22Rv1 (cell line): ENCODE measurements around the gene CNTN5.

Source experiments
- ZFX ChIP-seq: fragments of 450-650 bp; IDR thresholded peaks from 2 replicates; pipeline ENCODE4 v1.6.1; 2017; ENCODE audit warnings: antibody characterized with exemption, borderline replicate concordance
- TF ChIP-seq, protein P1 (sequence below): fragments of 450-650 bp; IDR thresholded peaks from 2 replicates; pipeline ENCODE4 v1.5.1; 2017; ENCODE audit warnings: mild to moderate bottlenecking

DNA sequence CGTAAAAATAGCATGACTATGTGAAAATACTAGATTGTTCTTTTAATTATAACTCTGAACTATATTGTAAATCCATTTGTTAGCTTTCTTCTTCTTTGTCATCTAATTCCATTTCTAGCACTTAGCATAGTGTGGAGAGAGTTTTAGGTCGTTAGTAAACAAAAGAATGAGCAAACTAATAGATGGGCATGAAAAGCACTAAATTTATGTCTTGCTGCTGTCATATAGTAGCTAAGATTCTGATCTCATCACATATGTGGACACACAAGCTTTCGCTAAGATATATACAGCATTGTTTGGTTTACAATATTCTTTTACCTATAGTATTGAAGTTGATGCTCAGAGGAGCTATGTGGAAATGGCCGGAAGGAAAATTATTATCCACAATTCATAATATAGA lies 370.5 kb downstream of the CNTN5 start:
- TF ChIP-seq, protein P1, sequence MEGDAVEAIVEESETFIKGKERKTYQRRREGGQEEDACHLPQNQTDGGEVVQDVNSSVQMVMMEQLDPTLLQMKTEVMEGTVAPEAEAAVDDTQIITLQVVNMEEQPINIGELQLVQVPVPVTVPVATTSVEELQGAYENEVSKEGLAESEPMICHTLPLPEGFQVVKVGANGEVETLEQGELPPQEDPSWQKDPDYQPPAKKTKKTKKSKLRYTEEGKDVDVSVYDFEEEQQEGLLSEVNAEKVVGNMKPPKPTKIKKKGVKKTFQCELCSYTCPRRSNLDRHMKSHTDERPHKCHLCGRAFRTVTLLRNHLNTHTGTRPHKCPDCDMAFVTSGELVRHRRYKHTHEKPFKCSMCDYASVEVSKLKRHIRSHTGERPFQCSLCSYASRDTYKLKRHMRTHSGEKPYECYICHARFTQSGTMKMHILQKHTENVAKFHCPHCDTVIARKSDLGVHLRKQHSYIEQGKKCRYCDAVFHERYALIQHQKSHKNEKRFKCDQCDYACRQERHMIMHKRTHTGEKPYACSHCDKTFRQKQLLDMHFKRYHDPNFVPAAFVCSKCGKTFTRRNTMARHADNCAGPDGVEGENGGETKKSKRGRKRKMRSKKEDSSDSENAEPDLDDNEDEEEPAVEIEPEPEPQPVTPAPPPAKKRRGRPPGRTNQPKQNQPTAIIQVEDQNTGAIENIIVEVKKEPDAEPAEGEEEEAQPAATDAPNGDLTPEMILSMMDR = no peak
- TF ChIP-seq ZFX = no peak
